ENCODE measurements around the gene TNFRSF4.

Gene TNFRSF4

DNA sequence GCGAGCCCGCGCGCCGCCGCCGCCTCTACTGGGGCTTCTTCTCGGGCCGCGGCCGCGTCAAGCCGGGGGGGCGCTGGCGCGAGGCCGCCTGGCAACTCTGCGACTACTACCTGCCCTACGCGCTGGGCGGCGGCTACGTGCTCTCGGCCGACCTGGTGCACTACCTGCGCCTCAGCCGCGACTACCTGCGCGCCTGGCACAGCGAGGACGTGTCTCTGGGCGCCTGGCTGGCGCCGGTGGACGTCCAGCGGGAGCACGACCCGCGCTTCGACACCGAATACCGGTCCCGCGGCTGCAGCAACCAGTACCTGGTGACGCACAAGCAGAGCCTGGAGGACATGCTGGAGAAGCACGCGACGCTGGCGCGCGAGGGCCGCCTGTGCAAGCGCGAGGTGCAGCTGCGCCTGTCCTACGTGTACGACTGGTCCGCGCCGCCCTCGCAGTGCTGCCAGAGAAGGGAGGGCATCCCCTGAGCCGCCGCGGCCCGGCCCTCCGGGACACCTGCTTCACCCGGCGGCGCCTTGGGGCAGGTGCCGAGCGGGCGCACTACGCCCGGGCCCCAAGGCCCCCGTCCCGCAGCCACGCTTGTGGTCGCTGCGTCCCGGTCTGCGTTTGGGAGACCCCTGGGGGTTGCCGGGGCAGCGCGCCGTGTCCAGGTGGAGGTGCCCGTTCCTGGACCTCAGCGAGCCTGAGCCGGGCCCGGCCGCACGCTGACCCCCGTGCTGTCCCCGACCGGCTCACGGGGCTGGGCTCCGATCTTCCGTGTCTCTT lies 19.0 kb upstream of the TNFRSF4 start:
- DNase-seq (ENCODE audit: low read depth, low spot score), result no peak

GRCh38 chr1:1232208-1232795 lies 18.3 kb upstream of the TNFRSF4 start, which contains the start of gene B3GALT6:
Gene B3GALT6, plus strand, starts transcription at chr1:1232237. Its CDS starts 42 bp downstream, at chr1:1232279.
- no peak for DNase-seq (ENCODE audit: low read depth, low spot score)

- DNase-seq (ENCODE audit: low read depth, low spot score), result peak; percentile 91
Observed at GRCh38 chr1:1231400-1232207, 17.7 kb upstream of the TNFRSF4 start, which contains the start of gene SDF4. Gene SDF4, minus strand, starts transcription at chr1:1232001. Its CDS starts 3,229 bp downstream, at chr1:1228772.

DNA sequence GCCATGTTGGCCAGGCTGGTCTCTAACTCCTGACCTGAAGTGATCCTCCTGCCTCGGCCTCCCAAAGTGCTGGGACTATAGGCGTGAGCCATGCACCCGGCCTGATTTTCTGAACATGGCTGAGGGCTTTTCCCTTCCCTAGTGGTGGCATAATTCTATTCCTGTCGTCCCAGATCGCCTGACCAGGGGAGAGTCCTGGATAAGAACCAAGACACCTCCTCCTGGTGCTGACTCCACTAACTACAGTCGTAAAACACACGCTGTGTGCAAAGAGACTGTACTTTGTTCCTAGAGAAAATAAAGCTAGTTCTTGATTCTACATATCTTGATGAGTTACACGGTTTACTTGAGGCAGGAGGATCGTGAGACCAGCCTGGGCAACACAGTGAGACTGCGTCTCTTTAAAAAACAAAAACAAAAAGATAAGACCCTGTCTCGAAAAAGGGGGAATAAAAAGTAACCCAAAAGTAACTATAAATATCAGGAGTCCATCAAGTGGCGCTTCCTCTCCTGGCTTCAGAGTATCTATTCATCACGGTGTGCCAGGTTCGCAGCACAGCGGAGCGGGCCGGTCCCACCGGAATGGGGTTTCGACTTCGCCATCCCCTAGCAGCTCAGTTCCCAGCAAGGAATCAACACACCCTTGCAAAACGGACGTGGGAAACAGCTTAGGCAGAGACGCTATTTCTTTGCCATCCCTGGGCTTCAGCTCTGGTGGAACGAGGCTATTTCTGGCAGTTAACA lies 16.9 kb upstream of the TNFRSF4 start:
- DNase-seq (ENCODE audit: low read depth, low spot score), result no peak

DNA sequence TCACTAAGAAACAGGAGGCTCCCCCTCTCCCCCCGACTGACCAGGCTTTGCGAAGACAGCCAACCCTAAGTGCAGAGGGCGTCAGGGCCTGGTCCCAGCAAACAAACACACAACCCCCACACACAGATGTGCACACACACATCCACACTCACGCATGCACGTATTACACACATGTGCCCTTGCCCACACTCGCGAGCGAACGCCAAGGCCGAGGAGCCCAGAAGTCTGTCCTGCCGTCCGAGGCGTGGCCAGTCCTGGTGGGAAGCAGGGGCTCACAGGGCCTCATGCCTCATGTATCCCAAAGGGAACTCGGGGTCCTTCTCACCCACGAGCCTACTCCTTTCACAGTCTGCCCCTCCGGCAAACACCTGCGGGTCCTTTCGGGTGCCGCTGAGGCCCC lies 15.8 kb upstream of the TNFRSF4 start:
- no peak for DNase-seq (ENCODE audit: low read depth, low spot score)

- DNase-seq (ENCODE audit: low read depth, low spot score), result no peak
Observed at GRCh38 chr1:1228596-1229321, 14.8 kb upstream of the TNFRSF4 start.

DNA sequence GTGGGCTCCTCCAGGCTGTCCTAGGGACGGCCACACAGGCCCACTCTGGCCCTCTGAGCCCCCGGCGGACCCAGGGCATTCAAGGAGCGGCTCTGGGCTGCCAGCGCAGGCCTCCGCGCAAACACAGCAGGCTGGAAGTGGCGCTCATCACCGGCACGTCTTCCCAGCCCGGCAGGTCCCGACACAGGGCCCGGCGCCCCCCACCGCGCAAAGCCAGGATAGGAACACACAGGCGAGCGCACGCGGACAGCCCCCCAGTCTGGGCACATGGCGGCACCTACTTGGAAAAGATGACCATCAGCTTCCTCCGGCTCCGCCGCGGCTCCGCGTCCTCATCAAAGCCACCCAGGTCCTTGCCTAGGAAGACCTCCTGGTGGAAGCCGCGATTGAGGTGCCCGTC lies 14.2 kb upstream of the TNFRSF4 start:
- no peak for DNase-seq (ENCODE audit: low read depth, low spot score)

DNA sequence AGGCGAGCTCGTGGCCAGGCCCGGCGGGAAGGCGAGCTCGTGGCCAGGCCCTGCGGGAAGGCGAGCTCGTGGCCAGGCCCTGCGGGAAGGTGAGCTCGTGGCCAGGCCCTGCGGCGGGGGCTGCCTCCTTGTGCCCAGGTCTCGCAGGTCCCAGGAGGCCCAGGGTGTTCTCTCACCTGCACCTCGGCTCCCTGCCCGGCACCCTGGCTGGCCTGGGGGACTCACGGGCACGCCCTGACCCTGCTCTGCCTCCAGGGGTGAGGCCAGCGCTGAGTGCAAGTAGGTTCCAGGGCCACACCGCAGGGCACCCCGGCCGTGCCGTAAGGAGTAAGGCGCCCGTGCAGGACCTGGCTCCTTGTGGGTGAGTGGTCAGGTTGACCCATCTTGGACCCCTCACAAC lies 13.4 kb upstream of the TNFRSF4 start:
- no peak for DNase-seq (ENCODE audit: low read depth, low spot score)

DNA sequence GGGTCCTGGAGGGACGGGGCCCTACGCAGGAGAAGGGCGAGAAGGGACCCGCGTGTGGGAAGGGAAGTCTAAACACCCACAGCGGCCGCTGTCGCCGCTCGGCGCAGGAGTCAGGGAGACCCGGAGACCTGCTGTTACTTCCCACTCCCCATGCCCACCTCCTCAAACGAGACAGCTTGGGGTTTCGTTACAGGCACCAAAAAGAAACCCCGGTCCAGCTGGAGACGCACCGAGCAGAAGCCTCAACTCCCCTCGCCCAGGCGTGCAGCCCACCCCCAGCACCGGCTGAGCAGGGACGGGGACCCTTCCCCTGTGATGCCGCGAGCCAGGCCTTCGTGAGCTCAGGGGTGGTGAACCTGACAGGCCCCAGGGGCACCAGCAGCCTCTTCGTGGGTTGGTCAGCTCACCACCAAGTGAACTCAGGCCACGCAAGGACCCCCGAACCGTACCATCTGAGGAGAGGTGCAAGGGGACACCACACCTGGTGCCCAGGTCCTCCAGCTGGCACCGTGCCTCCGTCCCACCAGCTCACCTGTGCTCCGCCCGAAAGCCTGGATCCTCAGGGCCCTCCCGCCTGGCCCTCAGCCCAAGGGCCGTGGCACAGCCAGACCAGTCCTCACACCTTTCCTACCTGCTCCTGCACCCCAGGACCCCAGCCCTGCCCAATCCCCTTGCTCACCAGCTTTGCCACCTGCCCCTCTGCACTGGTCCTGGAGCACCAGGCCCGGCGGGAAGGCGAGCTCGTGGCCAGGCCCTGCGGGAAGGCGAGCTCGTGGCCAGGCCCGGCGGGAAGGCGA lies 12.8 kb upstream of the TNFRSF4 start:
- DNase-seq (ENCODE audit: low read depth, low spot score), result no peak

GRCh38 chr1:1225913-1226312 lies 12.0 kb upstream of the TNFRSF4 start:
- DNase-seq (ENCODE audit: low read depth, low spot score), result no peak

- no peak for DNase-seq (ENCODE audit: low read depth, low spot score)
Observed at GRCh38 chr1:1225238-1225845, 11.4 kb upstream of the TNFRSF4 start.

GRCh38 chr1:1223891-1224290 lies 9.9 kb upstream of the TNFRSF4 start:
- DNase-seq (ENCODE audit: low read depth, low spot score), result no peak

DNA sequence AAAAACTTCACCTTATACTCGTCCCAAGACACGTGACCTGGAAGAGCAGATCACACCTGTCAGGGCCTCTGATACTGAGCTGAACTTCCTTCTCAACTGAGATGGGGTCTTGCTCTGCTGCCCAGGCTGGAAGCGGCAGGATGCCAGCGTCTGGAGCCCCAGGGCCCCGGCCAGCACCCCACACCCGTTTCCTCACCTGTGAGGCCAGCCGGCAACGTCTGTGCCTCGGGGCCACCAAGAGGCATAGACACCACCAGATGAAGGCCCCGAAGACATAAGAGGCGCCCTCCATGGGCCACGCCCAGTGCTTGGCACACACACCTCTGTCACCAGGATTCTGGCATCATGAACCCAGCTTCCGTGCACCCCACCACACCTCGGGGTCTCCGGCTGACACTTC lies 9.4 kb upstream of the TNFRSF4 start:
- DNase-seq (ENCODE audit: low read depth, low spot score), result no peak

DNA sequence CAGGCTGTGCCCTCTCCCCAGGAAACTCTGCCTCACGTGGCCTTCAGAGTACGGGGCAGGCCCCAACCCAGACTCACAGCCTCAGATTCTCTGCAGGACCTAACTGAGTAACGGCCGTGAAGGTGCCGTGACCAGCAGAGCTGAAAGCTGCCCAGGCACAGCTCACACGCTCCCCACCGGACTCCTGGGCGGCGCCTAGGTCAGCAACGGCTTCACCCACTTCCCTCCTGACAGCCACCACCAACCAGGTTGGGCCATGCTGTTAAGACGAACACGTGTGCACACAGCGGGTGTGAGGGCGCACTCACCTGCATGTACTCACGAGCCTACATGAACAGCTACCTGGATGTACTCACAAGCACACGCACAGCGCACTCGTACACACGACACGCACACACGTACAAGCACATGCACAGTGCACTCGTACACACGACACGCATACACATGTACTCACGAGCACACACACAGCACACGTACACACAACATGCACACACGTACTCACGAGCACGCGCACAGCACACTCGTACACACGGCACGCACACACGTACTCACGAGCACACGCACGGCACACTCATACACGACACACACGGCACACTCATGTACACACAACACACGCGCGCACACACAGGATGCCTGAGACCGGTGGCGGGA lies 8.7 kb upstream of the TNFRSF4 start:
- no peak for DNase-seq (ENCODE audit: low read depth, low spot score)

DNA sequence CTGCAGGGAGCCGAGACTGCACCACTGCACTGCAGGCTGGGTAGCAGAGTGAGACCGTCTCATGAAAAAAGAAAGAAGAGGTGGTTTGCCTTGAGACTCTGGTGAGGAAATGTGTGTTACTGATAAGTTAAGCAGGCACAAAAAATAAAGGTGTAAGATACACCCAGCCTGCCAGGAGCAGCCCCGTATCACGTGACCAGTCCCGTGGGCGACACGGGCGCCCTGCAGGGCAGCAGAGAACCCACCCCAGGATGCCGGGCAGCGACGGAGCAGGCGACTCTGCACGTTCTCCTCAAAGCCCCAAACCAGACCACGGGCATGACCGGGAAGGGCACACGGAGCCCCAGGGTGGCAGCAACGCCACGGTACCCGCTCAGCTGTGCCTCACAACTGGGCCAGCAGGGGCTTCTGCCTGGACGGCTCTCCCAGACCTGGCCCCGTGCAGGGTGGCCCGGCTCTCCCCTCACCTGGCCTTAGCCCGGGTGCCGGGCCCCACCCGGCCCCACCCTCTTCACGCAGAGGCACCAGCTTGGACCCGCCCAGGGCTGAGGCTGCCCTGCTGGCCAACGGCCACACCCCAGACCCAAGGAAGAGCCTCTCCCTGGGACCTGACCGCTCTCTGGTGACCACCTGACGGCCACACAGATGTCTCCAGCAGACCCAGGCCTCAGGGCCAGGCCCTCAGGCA lies 8.1 kb upstream of the TNFRSF4 start:
- DNase-seq (ENCODE audit: low read depth, low spot score), result no peak

- no peak for DNase-seq (ENCODE audit: low read depth, low spot score)
Observed at GRCh38 chr1:1220197-1220596, 6.2 kb upstream of the TNFRSF4 start.

GRCh38 chr1:1219341-1219740 lies 5.4 kb upstream of the TNFRSF4 start:
- no peak for DNase-seq (ENCODE audit: low read depth, low spot score)

DNA sequence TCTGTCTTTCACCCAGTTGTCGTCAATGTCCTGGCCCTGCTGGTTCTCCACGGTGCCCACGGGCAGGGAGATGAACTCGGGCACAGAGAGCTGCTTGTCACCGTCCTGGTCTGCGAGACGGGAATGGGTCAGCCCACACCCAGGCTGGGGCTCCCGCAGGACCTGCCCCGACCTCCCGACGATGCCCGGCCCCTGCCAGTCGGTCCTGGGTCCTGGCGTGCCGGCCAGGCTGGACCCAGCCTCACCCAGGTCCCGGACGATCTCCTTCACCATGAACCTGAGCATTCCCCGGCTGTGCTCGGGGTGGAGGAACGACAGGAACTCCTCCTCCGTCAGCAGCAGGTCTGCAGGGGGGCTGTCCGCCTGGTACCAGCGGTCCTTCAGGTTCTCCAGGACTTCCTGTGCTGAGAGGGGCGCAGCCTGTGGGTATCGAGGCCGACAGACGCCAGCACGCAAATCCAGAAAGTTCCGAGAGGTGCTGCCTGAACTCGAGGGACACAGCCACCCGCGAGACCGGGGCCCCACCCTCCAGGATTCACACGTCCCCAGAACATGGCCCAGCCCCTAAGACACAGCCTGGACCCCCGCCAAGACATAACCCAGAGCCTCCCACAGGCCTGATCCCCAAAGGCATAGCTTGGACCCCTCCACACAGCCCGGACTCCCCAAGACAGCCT lies 4.7 kb upstream of the TNFRSF4 start:
- no peak for DNase-seq (ENCODE audit: low read depth, low spot score)
